Measurements from ENCODE around the gene SNRNP27.
"Not testable (repeated sequence)": the region's sequence is repeated elsewhere in the genome, so short reads cannot be mapped to it uniquely, and the experiment has no call there.

SNRNP27 gene

DNA sequence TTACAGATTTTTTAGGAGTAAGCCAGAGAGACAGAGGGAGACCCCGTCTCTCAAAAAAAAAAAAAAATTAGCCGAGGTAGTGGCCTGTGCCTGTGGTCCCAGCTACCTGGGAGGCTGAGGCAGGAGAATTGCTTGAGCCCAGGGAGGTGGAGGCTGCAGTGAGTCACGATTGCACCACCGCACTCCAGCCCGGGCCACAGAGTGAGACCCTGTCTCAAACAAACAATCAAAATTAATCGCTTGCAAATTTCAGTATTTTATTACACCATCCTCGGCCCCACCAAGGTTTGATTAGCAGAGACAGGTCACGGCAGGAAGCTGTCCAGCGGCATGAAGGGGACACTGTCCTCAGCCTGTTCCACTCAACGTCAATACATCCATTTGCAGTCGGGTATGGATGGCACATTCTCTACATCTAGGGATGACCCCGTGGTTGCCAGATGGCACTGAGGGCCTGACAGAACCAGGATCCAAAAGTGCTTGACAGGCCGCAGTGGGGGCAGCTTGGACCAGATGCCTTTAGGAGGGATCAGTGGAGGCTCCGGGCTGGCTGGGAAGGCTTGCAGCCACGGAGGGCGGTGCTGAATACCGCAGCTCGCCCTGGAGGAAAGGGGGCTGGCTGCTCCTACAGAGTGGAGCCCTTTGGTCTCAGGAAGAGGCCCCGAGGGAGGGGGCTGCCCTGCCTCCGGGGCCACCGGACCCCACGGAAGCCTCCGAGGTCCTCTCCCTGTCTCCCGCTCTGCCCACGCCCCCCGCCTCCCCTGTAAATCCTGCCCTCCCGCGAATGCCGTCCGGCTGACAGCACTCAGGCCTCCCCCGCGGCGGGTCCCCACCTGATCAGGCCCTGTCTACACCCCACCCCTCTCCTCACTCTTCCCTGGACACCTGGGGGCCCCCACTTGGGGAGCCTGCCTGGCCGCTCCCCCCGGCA is 54.5 kb downstream of the SNRNP27 start:
- no peak for DNase-seq

DNA sequence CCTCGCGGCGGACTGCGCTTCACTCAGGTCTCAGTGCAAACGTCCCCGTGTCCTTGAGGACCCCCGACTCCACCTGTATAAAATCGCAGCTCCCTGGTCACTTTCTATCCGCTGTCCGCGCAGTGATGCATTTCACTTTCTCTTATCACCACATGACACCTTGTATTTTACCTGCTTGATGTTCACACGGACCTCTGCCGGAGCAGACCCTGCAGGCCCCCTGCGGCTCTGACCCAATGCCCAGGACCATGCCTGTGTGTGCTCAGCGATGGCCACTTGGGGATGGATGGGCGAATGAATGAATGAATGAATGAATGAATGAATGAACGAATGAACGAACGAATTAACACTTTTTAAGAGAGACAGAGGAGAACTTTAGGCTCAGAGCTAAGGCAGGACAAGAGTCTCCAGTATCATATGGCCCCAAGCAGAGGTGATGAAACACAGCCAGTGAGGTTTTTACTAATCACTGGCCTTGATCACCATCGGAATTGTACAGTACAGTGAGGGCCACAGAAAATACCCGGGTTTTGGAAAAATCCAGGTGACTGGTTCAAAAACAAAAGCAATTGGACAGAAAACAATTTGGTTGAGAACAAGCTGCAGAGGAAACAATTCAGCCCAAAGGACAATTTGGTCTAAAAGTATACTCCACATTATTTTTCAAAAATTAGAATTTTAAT is 55.3 kb downstream of the SNRNP27 start:
- no peak for DNase-seq

DNA sequence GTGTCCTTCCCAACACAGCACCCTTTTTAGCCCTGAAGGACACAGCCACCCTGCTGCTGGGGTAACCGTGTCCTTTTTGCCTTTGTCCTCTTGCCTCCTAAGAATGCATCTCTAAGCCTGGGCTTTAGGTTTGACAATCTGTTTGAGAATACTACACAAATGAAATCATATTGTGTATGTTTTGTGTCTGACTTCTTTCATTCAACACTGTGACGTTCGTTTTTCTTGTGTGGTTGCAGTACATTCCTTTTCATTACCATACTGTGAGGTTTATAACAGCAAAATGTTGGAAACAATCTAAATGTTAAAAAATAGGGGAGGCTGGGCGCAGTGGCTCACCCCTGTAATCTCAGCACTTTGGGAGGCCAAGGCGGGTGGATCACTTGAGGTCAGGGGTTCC is 56.5 kb downstream of the SNRNP27 start:
- no peak for DNase-seq

DNA sequence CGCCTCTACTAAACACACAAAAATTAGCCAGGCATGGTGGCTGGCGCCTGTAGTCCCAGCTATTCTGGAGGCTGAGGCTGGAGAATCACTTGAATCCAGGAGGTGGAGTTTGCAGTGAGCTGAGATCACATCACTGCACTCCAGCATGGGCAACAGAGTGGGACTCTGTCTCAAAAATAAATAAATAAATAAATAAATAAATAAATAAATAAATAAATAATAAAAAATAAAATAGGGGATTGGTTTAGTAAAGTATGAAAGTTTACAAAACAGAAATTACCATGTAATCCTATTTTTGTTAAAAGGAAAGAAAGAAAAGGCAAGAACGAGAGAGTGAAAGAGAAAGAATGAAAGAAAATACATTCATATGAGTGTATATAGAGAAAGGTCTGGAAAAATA is 56.9 kb downstream of the SNRNP27 start:
- DNase-seq: not testable (repeated sequence)

DNA sequence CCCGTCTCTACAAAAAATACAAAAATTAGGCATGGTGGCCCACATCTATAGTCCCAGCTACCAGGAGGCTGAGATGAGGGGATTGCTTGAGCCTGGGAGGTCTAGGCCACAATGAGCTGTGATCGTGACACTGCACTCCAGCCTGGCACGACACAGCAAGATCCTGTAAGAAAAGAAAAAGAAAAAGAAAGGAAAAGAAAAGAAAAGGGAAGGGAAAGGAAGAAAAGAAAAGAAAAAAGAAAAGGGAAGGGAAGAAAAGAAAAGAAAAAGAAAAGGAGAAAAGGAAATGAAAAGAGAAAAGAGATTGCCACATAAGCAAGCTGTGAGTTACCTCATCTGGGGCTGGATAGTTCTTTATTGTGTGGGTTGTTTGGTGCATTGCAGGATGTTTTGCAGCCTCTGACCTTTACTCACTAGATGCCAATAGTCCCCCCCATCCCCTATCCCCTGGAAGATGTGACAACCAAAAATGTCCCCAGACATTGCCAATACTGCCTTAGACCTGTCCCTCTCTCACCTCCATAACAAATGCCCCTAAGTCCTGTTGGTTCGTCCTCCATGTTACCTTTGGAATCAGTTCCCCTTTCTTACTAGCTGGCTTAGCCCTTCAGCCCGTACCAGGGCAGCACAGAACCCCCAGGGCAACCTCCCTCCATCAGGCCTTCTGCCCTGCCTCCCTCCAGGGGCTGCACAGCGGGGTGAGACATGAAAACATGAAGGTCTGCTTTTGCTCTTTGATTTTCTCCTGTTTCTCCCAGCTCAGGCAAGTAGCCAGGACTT is 58.8 kb downstream of the SNRNP27 start:
- DNase-seq: no peak

DNA sequence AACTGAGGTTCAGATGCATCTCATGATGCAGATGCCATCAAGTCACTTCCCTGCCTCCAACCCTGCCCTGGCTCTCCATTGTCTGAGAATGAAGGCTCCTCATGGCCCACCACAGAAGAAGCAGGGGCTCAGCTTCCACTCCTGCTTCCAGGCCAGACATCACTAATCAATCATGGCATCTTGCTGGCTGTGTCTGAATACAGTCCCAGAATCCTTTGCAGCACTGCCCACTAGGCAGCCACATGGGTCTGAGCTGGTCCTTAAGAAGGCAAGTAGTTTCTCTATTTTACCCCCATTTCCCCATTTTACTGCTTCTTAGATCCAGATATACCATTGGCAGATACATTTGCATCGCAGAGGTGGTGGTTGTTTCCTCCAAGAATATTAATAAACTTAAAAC is 60.3 kb downstream of the SNRNP27 start:
- DNase-seq: no peak

Data from stimulated activated naive CD4-positive, alpha-beta T cell treated with Interleukin-2 at 50 U/mL for 16 hours (primary cell).